Astrocyte (in vitro differentiated cells and primary cell): Measurements from ENCODE around the gene TEKT5. TPM values are rescaled to one million over a fixed set of nuclear protein-coding genes. Genes with fewer than 3 reads are reported as not detected.
"Not testable (repeated sequence)": the region's sequence is repeated elsewhere in the genome, so short reads cannot be mapped to it uniquely, and the experiment has no call there.

Experiments used
- DNase-seq: peaks from one replicate; pipeline ENCODE4 v3.0.0-alpha.2; 2010; ENCODE audit warnings: low read depth
- FAIRE-seq: peaks from 2 replicates; lab custom pipeline; 2011; peaks lifted over from hg19 to GRCh38; lab: Jason Lieb, UNC
- H2AFZ ChIP-seq: 2 replicates; pipeline ENCODE4 v1.6.0; 2012; ENCODE audit warnings: low read depth, low read length, inconsistent platforms
- H3K27ac ChIP-seq: 2 replicates; pipeline ENCODE4 v1.5.1; 2011; ENCODE audit warnings: low read depth, low read length, inconsistent platforms
- H3K27me3 ChIP-seq: 2 replicates; pipeline ENCODE4 v1.6.0; 2011; ENCODE audit warnings: low read length, inconsistent platforms; ENCODE audit not compliant: insufficient read depth
- H3K36me3 ChIP-seq: 2 replicates; pipeline ENCODE4 v1.5.1; 2011; ENCODE audit warnings: low read length, inconsistent platforms; ENCODE audit not compliant: insufficient read depth
- H3K4me1 ChIP-seq: 2 replicates; pipeline ENCODE4 v1.5.1; 2011; ENCODE audit warnings: low read length, inconsistent platforms; ENCODE audit not compliant: insufficient read depth
- H3K4me2 ChIP-seq: 2 replicates; pipeline ENCODE4 v1.6.0; 2012; ENCODE audit warnings: low read length, inconsistent platforms
- H3K4me3 ChIP-seq: 2 replicates; pipeline ENCODE4 v1.5.1; 2011; ENCODE audit warnings: low read depth, mild to moderate bottlenecking, low read length, inconsistent platforms; ENCODE audit not compliant: insufficient read depth
- H3K79me2 ChIP-seq: 2 replicates; pipeline ENCODE4 v1.6.0; 2012; ENCODE audit warnings: mild to moderate bottlenecking, low read length, inconsistent platforms; ENCODE audit not compliant: insufficient read depth
- H3K9ac ChIP-seq: 2 replicates; pipeline ENCODE4 v1.6.0; 2012; ENCODE audit warnings: mild to moderate bottlenecking, low read length, inconsistent platforms
- H3K9me3 ChIP-seq: 2 replicates; pipeline ENCODE4 v1.5.1; 2012; ENCODE audit warnings: low read depth, mild to moderate bottlenecking, low read length, inconsistent platforms; ENCODE audit not compliant: insufficient read depth
- H4K20me1 ChIP-seq: 2 replicates; pipeline ENCODE4 v1.6.0; 2012; ENCODE audit warnings: low read length, inconsistent platforms; ENCODE audit not compliant: insufficient read depth
- H3K27ac Mint-ChIP-seq: one replicate; pipeline ENCODE4 v1.8.0; 2021; ENCODE audit warnings: mild to moderate bottlenecking, mixed read lengths; ENCODE audit not compliant: unreplicated experiment
- H3K27me3 Mint-ChIP-seq: one replicate; pipeline ENCODE4 v1.8.0; 2021; ENCODE audit warnings: low read depth, mixed read lengths; ENCODE audit not compliant: unreplicated experiment
- H3K36me3 Mint-ChIP-seq: one replicate; pipeline ENCODE4 v1.8.0; 2021; ENCODE audit warnings: low read depth, mixed read lengths; ENCODE audit not compliant: unreplicated experiment
- H3K4me1 Mint-ChIP-seq: one replicate; pipeline ENCODE4 v1.8.0; 2021; ENCODE audit warnings: low read depth, mixed read lengths; ENCODE audit not compliant: unreplicated experiment
- H3K4me3 Mint-ChIP-seq: one replicate; pipeline ENCODE4 v1.8.0; 2021; ENCODE audit warnings: mild to moderate bottlenecking, moderate library complexity, mixed read lengths; ENCODE audit not compliant: unreplicated experiment
- H3K9me3 Mint-ChIP-seq: one replicate; pipeline ENCODE4 v1.8.0; 2021; ENCODE audit warnings: mild to moderate bottlenecking, mixed read lengths; ENCODE audit not compliant: unreplicated experiment
- CTCF ChIP-seq: IDR thresholded peaks from 2 replicates; pipeline ENCODE4 v1.5.1; 2011; ENCODE audit warnings: low read depth, mild to moderate bottlenecking, inconsistent platforms, low read length, moderate library complexity; ENCODE audit not compliant: insufficient read depth
- EZH2 ChIP-seq: IDR thresholded peaks from 2 replicates; pipeline ENCODE4 v1.6.1; 2012; ENCODE audit warnings: mild to moderate bottlenecking, low read length, inconsistent platforms; ENCODE audit not compliant: insufficient read depth
- total RNA-seq: library from RNA; stranded (reverse); gene quantifications from 2 replicates; pipeline ENCODE4 v1.2.1, GENCODE V29; 2021

TEKT5 gene
- total RNA-seq, 1 donor from 2014 or later = not detected

- no peak overlapping the region for H3K4me3 ChIP-seq
- Mint-ChIP-seq H3K27me3 (no peaks in the 10 kb centered on the region), H3K9me3 (no peaks in the 10 kb centered on the region), H3K27ac (no peak overlapping the region), H3K36me3 (no peaks in the 10 kb centered on the region), H3K4me1 (peaks cover 10% of the 10 kb centered on the region), H3K4me3 (no peak overlapping the region)
- H3K4me1 ChIP-seq = peaks cover 19% of the 10 kb centered on the region
- H3K27me3 ChIP-seq = no peaks in the 10 kb centered on the region
- no peaks in the 10 kb centered on the region for H3K36me3 ChIP-seq
- DNase-seq (peak; percentile 14), FAIRE-seq (no peak)
- H2AFZ ChIP-seq = no peak overlapping the region
- no peak overlapping the region for H3K9ac ChIP-seq
- no peak overlapping the region for H3K27ac ChIP-seq
- H3K79me2 ChIP-seq = no peaks in the 10 kb centered on the region
- TF ChIP-seq CTCF = no peak
- no peaks in the 10 kb centered on the region for H4K20me1 ChIP-seq
- H3K9me3 ChIP-seq = no peaks in the 10 kb centered on the region
- no peak overlapping the region for H3K4me2 ChIP-seq
These were observed 47.1 kb upstream of the TEKT5 start for GRCh38 chr16:10741844-10742243.

DNA sequence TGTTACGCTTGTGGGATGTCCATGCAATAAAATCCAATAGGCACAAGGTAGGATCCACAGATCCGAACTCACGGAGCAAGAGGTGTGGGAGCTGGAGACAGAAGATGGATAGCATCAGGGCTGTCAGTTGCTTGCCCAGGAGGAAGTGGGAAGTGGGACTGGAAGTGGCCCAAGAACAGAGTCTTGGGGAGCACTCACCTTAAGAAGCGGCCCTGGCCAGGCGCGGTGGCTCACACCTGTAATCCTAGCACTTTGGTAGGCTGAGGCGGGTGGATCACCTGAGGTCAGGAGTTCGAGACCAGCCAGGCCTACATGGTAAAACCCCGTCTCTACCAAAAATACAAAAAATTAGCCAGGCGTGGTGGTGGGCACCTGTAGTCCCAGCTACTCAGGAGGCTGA, 46.5 kb upstream of the TEKT5 start:
- H3K9ac ChIP-seq, H3K4me3 Mint-ChIP-seq, H3K9me3 Mint-ChIP-seq, H3K4me3 ChIP-seq, H3K79me2 ChIP-seq, DNase-seq, H4K20me1 ChIP-seq, FAIRE-seq, H2AFZ ChIP-seq, H3K27ac ChIP-seq, H3K27me3 ChIP-seq, H3K27ac Mint-ChIP-seq, H3K36me3 Mint-ChIP-seq, H3K9me3 ChIP-seq, H3K36me3 ChIP-seq, H3K27me3 Mint-ChIP-seq, H3K4me2 ChIP-seq: not testable (repeated sequence)
- H3K4me1 ChIP-seq = peaks cover 19% of the 10 kb centered on the region
- peaks cover 10% of the 10 kb centered on the region for H3K4me1 Mint-ChIP-seq

DNA sequence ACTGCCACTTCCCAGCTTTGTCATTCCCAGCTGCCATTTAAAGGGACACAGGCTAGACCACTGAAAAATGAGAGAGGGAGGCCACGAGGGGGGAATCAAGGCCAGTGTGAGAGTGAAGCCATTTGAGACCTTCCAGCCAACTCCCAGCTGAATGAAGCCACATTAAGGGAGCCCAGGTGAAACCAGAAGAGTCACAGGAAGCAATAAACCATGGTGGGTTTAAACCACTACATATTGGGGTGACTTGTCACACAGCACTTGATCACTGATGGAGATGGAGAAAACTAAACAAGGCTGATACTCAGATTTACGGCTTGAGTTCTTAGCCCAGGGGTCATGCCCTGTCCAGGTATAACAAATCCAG, 46.1 kb upstream of the TEKT5 start:
- Histone ChIP-seq H3K9me3 (no peaks in the 10 kb centered on the region), H3K79me2 (no peaks in the 10 kb centered on the region), H2AFZ (no peak overlapping the region), H3K27ac (no peak overlapping the region), H3K9ac (no peak overlapping the region), H3K4me3 (no peak overlapping the region), H4K20me1 (no peaks in the 10 kb centered on the region), H3K27me3 (no peaks in the 10 kb centered on the region), H3K4me2 (no peak overlapping the region), H3K36me3 (no peaks in the 10 kb centered on the region), H3K4me1 (peaks cover 19% of the 10 kb centered on the region)
- Mint-ChIP-seq H3K27ac (no peak overlapping the region), H3K4me1 (peaks cover 10% of the 10 kb centered on the region), H3K9me3 (no peaks in the 10 kb centered on the region), H3K27me3 (no peaks in the 10 kb centered on the region), H3K4me3 (no peak overlapping the region), H3K36me3 (no peaks in the 10 kb centered on the region)
- FAIRE-seq (no peak), DNase-seq (no peak)
- TF ChIP-seq CTCF (no peak), EZH2 (no peak)
